ENCODE data around the gene EFCAB5.

DNA sequence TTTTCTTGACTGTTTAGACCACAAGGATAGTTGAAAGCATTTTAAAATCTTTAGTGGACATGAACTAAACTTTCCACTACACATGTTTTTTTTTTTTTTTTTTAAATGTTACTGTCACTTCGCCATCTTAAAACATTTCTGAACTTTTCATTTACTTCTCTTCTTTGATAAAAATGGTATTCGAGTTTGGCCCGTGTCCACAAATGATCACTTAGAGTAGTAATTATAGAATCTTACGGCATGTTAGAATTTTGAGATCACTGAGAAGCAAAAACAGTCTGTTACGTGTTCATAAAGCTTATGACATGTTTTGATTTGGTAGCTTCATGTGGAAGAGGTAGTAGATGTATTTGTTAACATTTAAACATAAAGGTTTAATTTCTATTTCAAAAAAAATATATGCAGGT is 176.2 kb downstream of the EFCAB5 start:
- TF ChIP-seq, protein P1, sequence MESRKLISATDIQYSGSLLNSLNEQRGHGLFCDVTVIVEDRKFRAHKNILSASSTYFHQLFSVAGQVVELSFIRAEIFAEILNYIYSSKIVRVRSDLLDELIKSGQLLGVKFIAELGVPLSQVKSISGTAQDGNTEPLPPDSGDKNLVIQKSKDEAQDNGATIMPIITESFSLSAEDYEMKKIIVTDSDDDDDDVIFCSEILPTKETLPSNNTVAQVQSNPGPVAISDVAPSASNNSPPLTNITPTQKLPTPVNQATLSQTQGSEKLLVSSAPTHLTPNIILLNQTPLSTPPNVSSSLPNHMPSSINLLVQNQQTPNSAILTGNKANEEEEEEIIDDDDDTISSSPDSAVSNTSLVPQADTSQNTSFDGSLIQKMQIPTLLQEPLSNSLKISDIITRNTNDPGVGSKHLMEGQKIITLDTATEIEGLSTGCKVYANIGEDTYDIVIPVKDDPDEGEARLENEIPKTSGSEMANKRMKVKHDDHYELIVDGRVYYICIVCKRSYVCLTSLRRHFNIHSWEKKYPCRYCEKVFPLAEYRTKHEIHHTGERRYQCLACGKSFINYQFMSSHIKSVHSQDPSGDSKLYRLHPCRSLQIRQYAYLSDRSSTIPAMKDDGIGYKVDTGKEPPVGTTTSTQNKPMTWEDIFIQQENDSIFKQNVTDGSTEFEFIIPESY (IDR thresholded peaks at IDR 0.05): no peak
- TF ChIP-seq JUND (IDR thresholded peaks at IDR 0.05): no peak
- TF ChIP-seq, protein P2, sequence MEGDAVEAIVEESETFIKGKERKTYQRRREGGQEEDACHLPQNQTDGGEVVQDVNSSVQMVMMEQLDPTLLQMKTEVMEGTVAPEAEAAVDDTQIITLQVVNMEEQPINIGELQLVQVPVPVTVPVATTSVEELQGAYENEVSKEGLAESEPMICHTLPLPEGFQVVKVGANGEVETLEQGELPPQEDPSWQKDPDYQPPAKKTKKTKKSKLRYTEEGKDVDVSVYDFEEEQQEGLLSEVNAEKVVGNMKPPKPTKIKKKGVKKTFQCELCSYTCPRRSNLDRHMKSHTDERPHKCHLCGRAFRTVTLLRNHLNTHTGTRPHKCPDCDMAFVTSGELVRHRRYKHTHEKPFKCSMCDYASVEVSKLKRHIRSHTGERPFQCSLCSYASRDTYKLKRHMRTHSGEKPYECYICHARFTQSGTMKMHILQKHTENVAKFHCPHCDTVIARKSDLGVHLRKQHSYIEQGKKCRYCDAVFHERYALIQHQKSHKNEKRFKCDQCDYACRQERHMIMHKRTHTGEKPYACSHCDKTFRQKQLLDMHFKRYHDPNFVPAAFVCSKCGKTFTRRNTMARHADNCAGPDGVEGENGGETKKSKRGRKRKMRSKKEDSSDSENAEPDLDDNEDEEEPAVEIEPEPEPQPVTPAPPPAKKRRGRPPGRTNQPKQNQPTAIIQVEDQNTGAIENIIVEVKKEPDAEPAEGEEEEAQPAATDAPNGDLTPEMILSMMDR (IDR thresholded peaks at IDR 0.05; ENCODE audit: low read depth, low read length, missing input control): no peak
- no peak for TF ChIP-seq HNF4G (IDR thresholded peaks at IDR 0.05)
- TF ChIP-seq YY1 (IDR thresholded peaks at IDR 0.05): no peak
- no peak for TF ChIP-seq GABPA (IDR thresholded peaks at IDR 0.05 in 1 of 2, conservative IDR thresholded peaks at IDR 0.05 in 1 of 2)
- TF ChIP-seq TAF1 (conservative IDR thresholded peaks at IDR 0.05): no peak
- TF ChIP-seq, protein P3, sequence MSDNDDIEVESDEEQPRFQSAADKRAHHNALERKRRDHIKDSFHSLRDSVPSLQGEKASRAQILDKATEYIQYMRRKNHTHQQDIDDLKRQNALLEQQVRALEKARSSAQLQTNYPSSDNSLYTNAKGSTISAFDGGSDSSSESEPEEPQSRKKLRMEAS (IDR thresholded peaks at IDR 0.05): no peak
- no peak for TF ChIP-seq FOXA1 (IDR thresholded peaks at IDR 0.05)
- TF ChIP-seq RXRA (IDR thresholded peaks at IDR 0.05): no peak
- TF ChIP-seq, protein P4, sequence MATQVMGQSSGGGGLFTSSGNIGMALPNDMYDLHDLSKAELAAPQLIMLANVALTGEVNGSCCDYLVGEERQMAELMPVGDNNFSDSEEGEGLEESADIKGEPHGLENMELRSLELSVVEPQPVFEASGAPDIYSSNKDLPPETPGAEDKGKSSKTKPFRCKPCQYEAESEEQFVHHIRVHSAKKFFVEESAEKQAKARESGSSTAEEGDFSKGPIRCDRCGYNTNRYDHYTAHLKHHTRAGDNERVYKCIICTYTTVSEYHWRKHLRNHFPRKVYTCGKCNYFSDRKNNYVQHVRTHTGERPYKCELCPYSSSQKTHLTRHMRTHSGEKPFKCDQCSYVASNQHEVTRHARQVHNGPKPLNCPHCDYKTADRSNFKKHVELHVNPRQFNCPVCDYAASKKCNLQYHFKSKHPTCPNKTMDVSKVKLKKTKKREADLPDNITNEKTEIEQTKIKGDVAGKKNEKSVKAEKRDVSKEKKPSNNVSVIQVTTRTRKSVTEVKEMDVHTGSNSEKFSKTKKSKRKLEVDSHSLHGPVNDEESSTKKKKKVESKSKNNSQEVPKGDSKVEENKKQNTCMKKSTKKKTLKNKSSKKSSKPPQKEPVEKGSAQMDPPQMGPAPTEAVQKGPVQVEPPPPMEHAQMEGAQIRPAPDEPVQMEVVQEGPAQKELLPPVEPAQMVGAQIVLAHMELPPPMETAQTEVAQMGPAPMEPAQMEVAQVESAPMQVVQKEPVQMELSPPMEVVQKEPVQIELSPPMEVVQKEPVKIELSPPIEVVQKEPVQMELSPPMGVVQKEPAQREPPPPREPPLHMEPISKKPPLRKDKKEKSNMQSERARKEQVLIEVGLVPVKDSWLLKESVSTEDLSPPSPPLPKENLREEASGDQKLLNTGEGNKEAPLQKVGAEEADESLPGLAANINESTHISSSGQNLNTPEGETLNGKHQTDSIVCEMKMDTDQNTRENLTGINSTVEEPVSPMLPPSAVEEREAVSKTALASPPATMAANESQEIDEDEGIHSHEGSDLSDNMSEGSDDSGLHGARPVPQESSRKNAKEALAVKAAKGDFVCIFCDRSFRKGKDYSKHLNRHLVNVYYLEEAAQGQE (IDR thresholded peaks at IDR 0.05): no peak
- TF ChIP-seq, protein P5, sequence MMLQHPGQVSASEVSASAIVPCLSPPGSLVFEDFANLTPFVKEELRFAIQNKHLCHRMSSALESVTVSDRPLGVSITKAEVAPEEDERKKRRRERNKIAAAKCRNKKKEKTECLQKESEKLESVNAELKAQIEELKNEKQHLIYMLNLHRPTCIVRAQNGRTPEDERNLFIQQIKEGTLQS (IDR thresholded peaks at IDR 0.05): no peak
